ENCODE measurements around the gene SETD2. TPM values are rescaled to one million over a fixed set of nuclear protein-coding genes. Genes with fewer than 3 reads are reported as not detected.

SETD2 gene
- total and polyA plus RNA-seq, 2 of the 8 experiments (the other 6 are each of a cell fraction or from before 2014, with no cell fraction given), result 15.7 to 46.3 TPM

DNA sequence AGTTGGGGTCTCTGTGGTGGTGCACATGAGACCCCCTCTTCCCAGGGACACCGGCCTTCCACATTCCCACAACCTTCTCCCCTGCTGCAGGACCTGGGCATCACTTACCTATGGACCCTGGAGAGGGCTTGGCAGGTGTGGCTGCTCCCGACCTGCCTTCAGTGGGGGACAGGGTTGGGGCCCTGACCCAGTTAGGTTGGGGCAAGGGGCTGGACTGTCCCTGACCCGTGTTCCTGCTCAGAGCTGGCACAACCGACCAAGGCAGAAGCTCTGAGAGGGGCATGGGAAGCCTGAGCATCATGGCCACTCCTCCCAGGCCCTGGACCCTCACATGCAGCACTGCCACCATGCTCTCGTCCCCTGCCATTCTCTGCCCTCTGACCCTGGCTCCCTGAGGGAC, 178.3 kb downstream of the SETD2 start (continued):
- TF ChIP-seq, protein P1, sequence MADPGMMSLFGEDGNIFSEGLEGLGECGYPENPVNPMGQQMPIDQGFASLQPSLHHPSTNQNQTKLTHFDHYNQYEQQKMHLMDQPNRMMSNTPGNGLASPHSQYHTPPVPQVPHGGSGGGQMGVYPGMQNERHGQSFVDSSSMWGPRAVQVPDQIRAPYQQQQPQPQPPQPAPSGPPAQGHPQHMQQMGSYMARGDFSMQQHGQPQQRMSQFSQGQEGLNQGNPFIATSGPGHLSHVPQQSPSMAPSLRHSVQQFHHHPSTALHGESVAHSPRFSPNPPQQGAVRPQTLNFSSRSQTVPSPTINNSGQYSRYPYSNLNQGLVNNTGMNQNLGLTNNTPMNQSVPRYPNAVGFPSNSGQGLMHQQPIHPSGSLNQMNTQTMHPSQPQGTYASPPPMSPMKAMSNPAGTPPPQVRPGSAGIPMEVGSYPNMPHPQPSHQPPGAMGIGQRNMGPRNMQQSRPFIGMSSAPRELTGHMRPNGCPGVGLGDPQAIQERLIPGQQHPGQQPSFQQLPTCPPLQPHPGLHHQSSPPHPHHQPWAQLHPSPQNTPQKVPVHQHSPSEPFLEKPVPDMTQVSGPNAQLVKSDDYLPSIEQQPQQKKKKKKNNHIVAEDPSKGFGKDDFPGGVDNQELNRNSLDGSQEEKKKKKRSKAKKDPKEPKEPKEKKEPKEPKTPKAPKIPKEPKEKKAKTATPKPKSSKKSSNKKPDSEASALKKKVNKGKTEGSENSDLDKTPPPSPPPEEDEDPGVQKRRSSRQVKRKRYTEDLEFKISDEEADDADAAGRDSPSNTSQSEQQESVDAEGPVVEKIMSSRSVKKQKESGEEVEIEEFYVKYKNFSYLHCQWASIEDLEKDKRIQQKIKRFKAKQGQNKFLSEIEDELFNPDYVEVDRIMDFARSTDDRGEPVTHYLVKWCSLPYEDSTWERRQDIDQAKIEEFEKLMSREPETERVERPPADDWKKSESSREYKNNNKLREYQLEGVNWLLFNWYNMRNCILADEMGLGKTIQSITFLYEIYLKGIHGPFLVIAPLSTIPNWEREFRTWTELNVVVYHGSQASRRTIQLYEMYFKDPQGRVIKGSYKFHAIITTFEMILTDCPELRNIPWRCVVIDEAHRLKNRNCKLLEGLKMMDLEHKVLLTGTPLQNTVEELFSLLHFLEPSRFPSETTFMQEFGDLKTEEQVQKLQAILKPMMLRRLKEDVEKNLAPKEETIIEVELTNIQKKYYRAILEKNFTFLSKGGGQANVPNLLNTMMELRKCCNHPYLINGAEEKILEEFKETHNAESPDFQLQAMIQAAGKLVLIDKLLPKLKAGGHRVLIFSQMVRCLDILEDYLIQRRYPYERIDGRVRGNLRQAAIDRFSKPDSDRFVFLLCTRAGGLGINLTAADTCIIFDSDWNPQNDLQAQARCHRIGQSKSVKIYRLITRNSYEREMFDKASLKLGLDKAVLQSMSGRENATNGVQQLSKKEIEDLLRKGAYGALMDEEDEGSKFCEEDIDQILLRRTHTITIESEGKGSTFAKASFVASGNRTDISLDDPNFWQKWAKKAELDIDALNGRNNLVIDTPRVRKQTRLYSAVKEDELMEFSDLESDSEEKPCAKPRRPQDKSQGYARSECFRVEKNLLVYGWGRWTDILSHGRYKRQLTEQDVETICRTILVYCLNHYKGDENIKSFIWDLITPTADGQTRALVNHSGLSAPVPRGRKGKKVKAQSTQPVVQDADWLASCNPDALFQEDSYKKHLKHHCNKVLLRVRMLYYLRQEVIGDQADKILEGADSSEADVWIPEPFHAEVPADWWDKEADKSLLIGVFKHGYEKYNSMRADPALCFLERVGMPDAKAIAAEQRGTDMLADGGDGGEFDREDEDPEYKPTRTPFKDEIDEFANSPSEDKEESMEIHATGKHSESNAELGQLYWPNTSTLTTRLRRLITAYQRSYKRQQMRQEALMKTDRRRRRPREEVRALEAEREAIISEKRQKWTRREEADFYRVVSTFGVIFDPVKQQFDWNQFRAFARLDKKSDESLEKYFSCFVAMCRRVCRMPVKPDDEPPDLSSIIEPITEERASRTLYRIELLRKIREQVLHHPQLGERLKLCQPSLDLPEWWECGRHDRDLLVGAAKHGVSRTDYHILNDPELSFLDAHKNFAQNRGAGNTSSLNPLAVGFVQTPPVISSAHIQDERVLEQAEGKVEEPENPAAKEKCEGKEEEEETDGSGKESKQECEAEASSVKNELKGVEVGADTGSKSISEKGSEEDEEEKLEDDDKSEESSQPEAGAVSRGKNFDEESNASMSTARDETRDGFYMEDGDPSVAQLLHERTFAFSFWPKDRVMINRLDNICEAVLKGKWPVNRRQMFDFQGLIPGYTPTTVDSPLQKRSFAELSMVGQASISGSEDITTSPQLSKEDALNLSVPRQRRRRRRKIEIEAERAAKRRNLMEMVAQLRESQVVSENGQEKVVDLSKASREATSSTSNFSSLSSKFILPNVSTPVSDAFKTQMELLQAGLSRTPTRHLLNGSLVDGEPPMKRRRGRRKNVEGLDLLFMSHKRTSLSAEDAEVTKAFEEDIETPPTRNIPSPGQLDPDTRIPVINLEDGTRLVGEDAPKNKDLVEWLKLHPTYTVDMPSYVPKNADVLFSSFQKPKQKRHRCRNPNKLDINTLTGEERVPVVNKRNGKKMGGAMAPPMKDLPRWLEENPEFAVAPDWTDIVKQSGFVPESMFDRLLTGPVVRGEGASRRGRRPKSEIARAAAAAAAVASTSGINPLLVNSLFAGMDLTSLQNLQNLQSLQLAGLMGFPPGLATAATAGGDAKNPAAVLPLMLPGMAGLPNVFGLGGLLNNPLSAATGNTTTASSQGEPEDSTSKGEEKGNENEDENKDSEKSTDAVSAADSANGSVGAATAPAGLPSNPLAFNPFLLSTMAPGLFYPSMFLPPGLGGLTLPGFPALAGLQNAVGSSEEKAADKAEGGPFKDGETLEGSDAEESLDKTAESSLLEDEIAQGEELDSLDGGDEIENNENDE (IDR thresholded peaks at IDR 0.05; ENCODE audit: insufficient replicate concordance, low read length), result no peak
- TF ChIP-seq HDAC2 (IDR thresholded peaks at IDR 0.05; ENCODE audit: borderline replicate concordance in 1 of 2, low read depth in 2 of 2, low read length in 2 of 2) (no peak), NANOG (IDR thresholded peaks at IDR 0.05; ENCODE audit: insufficient read depth, low read depth, low read length, poor library complexity, severe bottlenecking) (no peak), TEAD4 (IDR thresholded peaks at IDR 0.05; ENCODE audit: low read depth, low read length) (no peak), ASH2L (IDR thresholded peaks at IDR 0.05; ENCODE audit: low read length) (no peak), GTF2F1 (IDR thresholded peaks at IDR 0.05; ENCODE audit: borderline replicate concordance, low read depth, low read length) (no peak), RAD21 (IDR thresholded peaks at IDR 0.05 in 1 of 2, conservative IDR thresholded peaks at IDR 0.05 in 1 of 2; ENCODE audit: low read depth in 2 of 2, low read length in 2 of 2) (no peak), CHD1 (IDR thresholded peaks at IDR 0.05; ENCODE audit: low read depth, low read length) (no peak), KDM4A (IDR thresholded peaks at IDR 0.05; ENCODE audit: low read depth, low read length, severe bottlenecking) (no peak)

All from H1 (cell line).